SK-N-SH treated with all-trans-retinoic acid at 6 μM for 48 hours (cell line): ENCODE measurements around the gene TBX1.

Source experiments
- ARNTL ChIP-seq: fragments of 450-650 bp; formaldehyde crosslinking; IDR thresholded peaks from 2 replicates; pipeline ENCODE4 v1.5.0; 2020; ENCODE audit warnings: low read depth, mild to moderate bottlenecking, moderate library complexity, borderline replicate concordance
- ESRRG ChIP-seq: fragments of 250-450 bp; sonication (Bioruptor Pico); IDR thresholded peaks from 2 replicates; pipeline ENCODE4 v1.6.1; 2021; ENCODE audit warnings: mild to moderate bottlenecking
- OSR1 ChIP-seq: fragments of 250-450 bp; sonication (Bioruptor Pico); IDR thresholded peaks from 2 replicates; pipeline ENCODE4 v1.8.0; 2022; ENCODE audit warnings: moderate library complexity, mild to moderate bottlenecking, inconsistent platforms
- SNAI2 ChIP-seq: fragments of 250-450 bp; sonication (Bioruptor Pico); IDR thresholded peaks from 2 replicates; pipeline ENCODE4 v1.5.0; 2020; ENCODE audit warnings: mild to moderate bottlenecking, moderate library complexity

- TF ChIP-seq OSR1 (CRISPR knock-in tag) (no peak), ARNTL (CRISPR knock-in tag) (no peak), SNAI2 (CRISPR knock-in tag) (no peak), ESRRG (CRISPR knock-in tag) (no peak)
Measured at GRCh38 chr22:19723983-19724827, 36.4 kb upstream of the TBX1 start.
